Fibroblast of skin of left biceps (primary cell): Measurements from ENCODE around the gene RHBG.

Experiments
- DNase-seq, 2 experiments: peaks; one replicate each; pipeline ENCODE4 v3.0.0-alpha.2; 2013; ENCODE audit warnings: low read depth in 2 of 2

The RHBG gene

DNA sequence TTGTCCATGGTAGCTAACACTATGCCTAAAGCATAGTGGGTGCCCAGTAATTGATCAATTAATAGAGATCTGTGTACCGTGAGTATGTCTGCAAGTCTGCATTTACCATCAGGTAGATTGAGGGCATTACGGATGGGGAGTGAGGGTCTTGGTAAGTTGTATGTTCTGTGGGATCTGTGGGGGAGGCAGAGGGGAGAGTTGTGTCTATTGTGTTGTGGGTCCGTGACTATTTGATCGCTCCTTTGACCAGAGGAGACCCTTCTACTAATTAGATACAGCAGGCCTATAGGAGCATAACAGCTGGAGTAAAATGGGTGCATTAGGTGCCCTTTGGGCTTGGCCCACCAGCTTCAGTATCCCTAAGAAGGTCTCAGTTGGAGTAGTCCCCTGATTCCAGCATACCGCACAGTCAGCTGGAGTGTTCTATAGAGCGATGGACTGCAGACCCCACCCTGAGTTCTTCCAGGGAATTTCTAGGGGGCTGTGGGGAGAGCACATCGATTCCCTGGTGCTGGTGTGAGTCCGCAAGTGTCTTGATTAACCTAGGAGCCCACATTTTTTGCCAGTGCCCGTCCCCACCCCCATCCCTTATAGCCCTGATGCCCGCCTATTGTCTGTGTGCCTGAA, 55.9 kb downstream of the RHBG start:
- DNase-seq, result no peak

- DNase-seq, result no peak
Measured at GRCh38 chr1:156425943-156426342, 56.9 kb downstream of the RHBG start.

GRCh38 chr1:156427957-156428356, 58.9 kb downstream of the RHBG start:
- no peak for DNase-seq

- DNase-seq, result no peak
Measured at GRCh38 chr1:156428746-156429288, 59.8 kb downstream of the RHBG start.

DNA sequence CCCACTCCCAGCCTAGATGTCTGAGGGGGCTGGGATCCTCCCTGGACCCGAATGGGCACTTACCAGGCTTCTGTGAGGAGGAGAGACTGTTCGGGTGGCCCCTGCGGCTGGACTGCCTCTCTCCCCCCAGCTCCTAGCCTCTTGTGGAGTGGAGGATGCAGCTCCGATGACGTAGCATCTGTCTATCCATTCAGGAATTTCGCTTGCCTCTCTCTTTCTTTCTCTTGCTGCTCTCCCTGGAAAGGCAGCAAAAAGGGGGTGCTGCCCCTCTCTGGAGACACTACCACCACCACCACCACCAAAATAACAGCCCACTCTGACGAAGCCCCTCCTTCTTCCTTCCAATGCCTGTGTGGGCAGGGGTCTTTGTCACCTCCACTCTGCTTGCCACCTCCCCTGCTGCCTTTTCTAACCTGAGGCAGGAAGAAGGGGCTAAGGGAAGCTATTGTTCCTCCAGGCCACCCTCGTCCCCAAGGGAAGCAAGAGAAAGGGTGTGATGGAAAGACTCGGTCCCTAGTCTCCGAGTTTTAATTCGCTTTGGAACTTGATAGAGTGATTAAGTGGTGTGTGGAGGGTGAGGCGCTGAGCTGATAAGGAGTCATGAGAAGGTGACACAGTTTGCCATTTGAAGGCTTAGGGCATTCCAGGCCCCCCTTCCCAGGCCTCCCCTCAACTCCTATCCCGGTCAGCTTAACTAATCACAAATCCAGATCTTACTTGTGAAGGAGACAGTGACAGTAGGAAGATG, 60.5 kb downstream of the RHBG start:
- DNase-seq, result no peak

- no peak for DNase-seq
Measured at GRCh38 chr1:156430303-156430702, 61.3 kb downstream of the RHBG start.

GRCh38 chr1:156430866-156431265, 61.9 kb downstream of the RHBG start:
- DNase-seq, result no peak

- no peak for DNase-seq
Measured at GRCh38 chr1:156431366-156431765, 62.4 kb downstream of the RHBG start.

GRCh38 chr1:156431769-156432668, 63.0 kb downstream of the RHBG start:
- DNase-seq, result no peak

- no peak for DNase-seq
Measured at GRCh38 chr1:156432669-156433018, 63.6 kb downstream of the RHBG start.

GRCh38 chr1:156433032-156433431, 64.0 kb downstream of the RHBG start:
- no peak for DNase-seq

- DNase-seq, result no peak
Measured at GRCh38 chr1:156433602-156434001, 64.6 kb downstream of the RHBG start.
